Measurements from ENCODE around the gene IGSF21. TPM values are rescaled to one million over a fixed set of nuclear protein-coding genes. Genes with fewer than 3 reads are reported as not detected.

The IGSF21 gene
- total and polyA plus RNA-seq, 2 of the 4 experiments (the other 2 are of a cell fraction): not detected

GRCh38 chr1:18380288-18380687 lies 272.7 kb downstream of the IGSF21 start:
- Histone ChIP-seq H3K56ac (ENCODE audit: extremely low read depth, insufficient read depth, low read length) (no peak overlapping the region), H3K18ac (ENCODE audit: low read depth, low read length) (no peak overlapping the region), H3K4ac (ENCODE audit: low read depth, low read length) (no peak overlapping the region), H4K8ac (ENCODE audit: low read depth in 2 of 2, low read length in 2 of 2) (no peak overlapping the region), H3K9ac (ENCODE audit: low read depth, low read length) (no peak overlapping the region), H3K4me1 (ENCODE audit: control insufficient read depth, insufficient read depth, low read length) (no peaks in the 10 kb centered on the region), H3K9me1 (ENCODE audit: insufficient read depth, low read length) (no peaks in the 10 kb centered on the region), H2BK5ac (ENCODE audit: low read depth, low read length, poor library complexity, severe bottlenecking) (no peak overlapping the region), H3K36me3 (ENCODE audit: control insufficient read depth, insufficient read depth, low read length) (no peaks in the 10 kb centered on the region), H4K91ac (ENCODE audit: insufficient read depth, low read depth, low read length) (no peak overlapping the region), H3K79me1 (ENCODE audit: low read depth in 1 of 2, low read length in 2 of 2) (no peaks in the 10 kb centered on the region), H3K23ac (ENCODE audit: low read depth, low read length) (no peak overlapping the region), H3K4me3 (ENCODE audit: insufficient read depth, low read depth, low read length) (no peak overlapping the region), H3K14ac (replicated peaks; ENCODE audit: low read depth, low read length) (no peak overlapping the region), H3K27ac (ENCODE audit: insufficient read depth, low read length) (no peak overlapping the region), H2AK9ac (replicated peaks; ENCODE audit: low read depth, low read length, poor library complexity) (no peak overlapping the region), H2BK120ac (ENCODE audit: low read depth, low read length) (no peak overlapping the region), H4K20me1 (ENCODE audit: insufficient read depth, low read length) (no peaks in the 10 kb centered on the region), H2AK5ac (ENCODE audit: low read depth, low read length) (no peak overlapping the region), H2BK20ac (ENCODE audit: low read depth, low read length) (no peak overlapping the region), H3K4me2 (ENCODE audit: low read depth, low read length) (no peak overlapping the region), H3K9me3 (ENCODE audit: control insufficient read depth, insufficient read depth, low read length) (peaks cover 49% of the 10 kb centered on the region), H2AFZ (replicated peaks; ENCODE audit: low read length, poor library complexity) (no peak overlapping the region), H2BK15ac (ENCODE audit: low read depth, low read length) (no peak overlapping the region), H3K27me3 (ENCODE audit: control insufficient read depth, insufficient read depth, low read length) (no peaks in the 10 kb centered on the region), H4K5ac (ENCODE audit: low read depth, low read length) (no peak overlapping the region)
- BruUV-seq (replicated peaks): no TSS peak
- POLR2A ChIA-PET (ENCODE audit: unreplicated experiment): no interaction called here
- in situ Hi-C loops (cut with MboI; ENCODE audit: low sequenced_read_pairs): no loop called here
- ATAC-seq (ENCODE audit: low read depth) (no peak), DNase-seq (no peak)
- dilution Hi-C loops (cut with HindIII; ENCODE audit: low sequenced_read_pairs, unreplicated experiment): no loop called here
- CTCF ChIA-PET: no interaction called here
- TF ChIP-seq MXI1 (IDR thresholded peaks at IDR 0.05; ENCODE audit: borderline replicate concordance, low read depth, low read length) (no peak), SMC3 (IDR thresholded peaks at IDR 0.05; ENCODE audit: low read depth, low read length) (no peak), NFE2L2 (IDR thresholded peaks at IDR 0.05; ENCODE audit: low read depth, low read length) (no peak), FOS (IDR thresholded peaks at IDR 0.05; ENCODE audit: low read depth, low read length) (no peak), RCOR1 (IDR thresholded peaks at IDR 0.05; ENCODE audit: insufficient replicate concordance, low read length) (no peak), ELK1 (IDR thresholded peaks at IDR 0.05; ENCODE audit: borderline replicate concordance, low read depth, low read length) (no peak), CHD1 (IDR thresholded peaks at IDR 0.05; ENCODE audit: low read depth, low read length) (no peak), BHLHE40 (IDR thresholded peaks at IDR 0.05; ENCODE audit: low read depth, low read length) (no peak), POLR2A (IDR thresholded peaks at IDR 0.05; ENCODE audit: low read depth, low read length) (no peak)
- TF ChIP-seq, protein P1, sequence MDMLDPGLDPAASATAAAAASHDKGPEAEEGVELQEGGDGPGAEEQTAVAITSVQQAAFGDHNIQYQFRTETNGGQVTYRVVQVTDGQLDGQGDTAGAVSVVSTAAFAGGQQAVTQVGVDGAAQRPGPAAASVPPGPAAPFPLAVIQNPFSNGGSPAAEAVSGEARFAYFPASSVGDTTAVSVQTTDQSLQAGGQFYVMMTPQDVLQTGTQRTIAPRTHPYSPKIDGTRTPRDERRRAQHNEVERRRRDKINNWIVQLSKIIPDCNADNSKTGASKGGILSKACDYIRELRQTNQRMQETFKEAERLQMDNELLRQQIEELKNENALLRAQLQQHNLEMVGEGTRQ (IDR thresholded peaks at IDR 0.05; ENCODE audit: low read depth, low read length): no peak
- intact Hi-C loops (cut with micrococcal nuclease): no loop called here

All from IMR-90 (cell line).